GM23248 (cell line): ENCODE data around the gene NR2C2.

Experiments
- EZH2 ChIP-seq: fragments of 200-600 bp; sonication (generic); IDR thresholded peaks from 2 replicates; pipeline ENCODE4 v1.6.1; 2018; ENCODE audit warnings: antibody characterized with exemption, mild to moderate bottlenecking; ENCODE audit not compliant: insufficient read depth, poor library complexity, severe bottlenecking
- EZH2phosphoT487 ChIP-seq: fragments of 200-600 bp; sonication (generic); IDR thresholded peaks from 2 replicates; pipeline ENCODE4 v1.6.1; 2018; ENCODE audit warnings: antibody characterized with exemption, moderate library complexity, mild to moderate bottlenecking, low read depth; ENCODE audit not compliant: insufficient read depth

- TF ChIP-seq EZH2: no peak
- TF ChIP-seq EZH2phosphoT487: no peak
These were observed 75.9 kb downstream of the NR2C2 start for GRCh38 chr3:15023249-15023648.
